Superior temporal gyrus (tissue), 1 donor: ENCODE results near the gene KCNH1.
A peak's percentile ranks its signal among the peaks of the same experiment; 100 is the strongest.
"Not testable (repeated sequence)": the region's sequence is repeated elsewhere in the genome, so short reads cannot be mapped to it uniquely, and the experiment has no call there.

Source experiments
- DNase-seq: peaks from one replicate; pipeline ENCODE4 v3.0.0-alpha.2; 2016; ENCODE audit errors: extremely low spot score

KCNH1 gene

GRCh38 chr1:211095381-211095780, 38.6 kb downstream of the KCNH1 start:
- DNase-seq: no peak

GRCh38 chr1:211092955-211093354, 41.0 kb downstream of the KCNH1 start:
- no peak for DNase-seq

GRCh38 chr1:211091867-211092266, 42.1 kb downstream of the KCNH1 start:
- no peak for DNase-seq

- no peak for DNase-seq
These were observed 44.4 kb downstream of the KCNH1 start for GRCh38 chr1:211089536-211089935.

GRCh38 chr1:211088156-211088555, 45.8 kb downstream of the KCNH1 start:
- DNase-seq: no peak

GRCh38 chr1:211082824-211083223, 51.1 kb downstream of the KCNH1 start:
- DNase-seq: no peak

GRCh38 chr1:211081447-211081846, 52.5 kb downstream of the KCNH1 start:
- DNase-seq: not testable (repeated sequence)

GRCh38 chr1:211068976-211069375, 65.0 kb downstream of the KCNH1 start:
- no peak for DNase-seq

GRCh38 chr1:211066781-211067384, 67.1 kb downstream of the KCNH1 start:
- no peak for DNase-seq

- DNase-seq: not testable (repeated sequence)
These were observed 92.1 kb downstream of the KCNH1 start for GRCh38 chr1:211041838-211042237.

- peak; percentile 53 for DNase-seq
These were observed 96.9 kb downstream of the KCNH1 start for GRCh38 chr1:211037095-211037494.

GRCh38 chr1:211036381-211037060, 97.4 kb downstream of the KCNH1 start:
- DNase-seq: no peak

- no peak for DNase-seq
These were observed 98.0 kb downstream of the KCNH1 start for GRCh38 chr1:211035821-211036380.

- DNase-seq: no peak
These were observed 99.9 kb downstream of the KCNH1 start for GRCh38 chr1:211033921-211034525.

GRCh38 chr1:211024901-211025300, 109.0 kb downstream of the KCNH1 start:
- DNase-seq: no peak

- no peak for DNase-seq
These were observed 114.7 kb downstream of the KCNH1 start for GRCh38 chr1:211019266-211019665.

- no peak for DNase-seq
These were observed 115.3 kb downstream of the KCNH1 start for GRCh38 chr1:211018690-211019089.

GRCh38 chr1:211017075-211017718, 116.8 kb downstream of the KCNH1 start:
- DNase-seq: no peak

GRCh38 chr1:211014275-211014674, 119.7 kb downstream of the KCNH1 start:
- DNase-seq: no peak

GRCh38 chr1:211013346-211014240, 120.4 kb downstream of the KCNH1 start:
- DNase-seq: no peak

- DNase-seq: not testable (repeated sequence)
These were observed 122.8 kb downstream of the KCNH1 start for GRCh38 chr1:211011128-211011527.
